ENCODE data around the gene ATP6V0E1. TPM values are rescaled to one million over a fixed set of nuclear protein-coding genes. Genes with fewer than 3 reads are reported as not detected.
A peak's percentile ranks its signal among the peaks of the same experiment; 100 is the strongest.

The ATP6V0E1 gene
- polyA plus RNA-seq, 1 donor from 2014 or later, result 53.0 TPM

DNA sequence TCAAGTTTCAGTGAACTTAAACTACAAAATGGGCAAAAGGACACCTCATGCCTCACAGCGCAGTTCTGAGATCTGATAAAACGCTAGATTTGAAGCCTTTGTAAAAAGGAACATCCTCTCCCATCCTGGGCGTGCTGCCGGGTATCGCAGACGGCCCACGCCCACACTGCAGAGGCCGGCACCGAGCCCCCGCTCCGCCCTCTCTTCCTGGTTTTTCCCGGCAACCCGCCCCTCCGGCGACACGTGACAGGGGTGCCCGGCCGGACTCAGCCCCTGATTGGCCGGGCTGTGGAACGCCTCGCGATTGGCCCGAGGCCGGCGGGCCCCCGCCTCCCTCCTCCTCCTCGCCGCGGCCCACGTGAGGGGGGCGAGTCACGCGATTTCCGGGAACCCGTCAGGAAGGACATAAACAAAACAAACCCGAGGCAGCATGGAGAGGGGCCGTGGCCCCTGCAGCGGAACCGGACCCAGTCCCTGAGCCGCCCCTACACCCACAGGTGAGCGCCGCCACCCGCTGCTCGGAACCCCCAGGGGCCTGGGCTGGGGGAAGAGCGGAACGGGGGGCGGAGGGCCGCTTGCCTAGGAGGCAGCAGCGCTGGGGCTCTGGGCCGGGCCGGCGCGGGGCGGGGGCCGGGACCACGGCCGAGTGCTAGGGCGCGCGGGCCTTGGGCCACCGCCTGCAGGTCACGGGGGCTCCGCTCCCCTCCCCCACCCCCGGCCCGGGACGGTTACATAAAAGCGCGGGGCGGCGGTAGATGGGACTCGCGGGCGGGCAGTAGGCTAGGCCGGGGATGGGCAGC is 72.6 kb downstream of the ATP6V0E1 start, which contains the start of gene CREBRF:
CREBRF (plus strand) TSS at position 370 of the 800 bp plus-strand sequence. CDS start 24,424 bp downstream, outside the sequence.
- Histone ChIP-seq H3K4me3 (ENCODE audit: low read length) (peak within 1 kb of the TSS; percentile 75), H4K20me1 (ENCODE audit: insufficient read depth) (no peaks in the 10 kb centered on the region), H3K27me3 (ENCODE audit: insufficient read depth, low read depth, low read length) (no peaks in the 10 kb centered on the region), H3K27ac (ENCODE audit: low read length) (peak within 1 kb of the TSS; percentile 79), H3K9me3 (ENCODE audit: low read length) (no peaks in the 10 kb centered on the region), H3K79me2 (replicated peaks; ENCODE audit: insufficient read depth, low read length) (peaks cover 18% of the 10 kb centered on the region), H3F3A (ENCODE audit: insufficient read depth, low read length, poor library complexity, severe bottlenecking) (peaks cover 4% of the 10 kb centered on the region), H3K9ac (ENCODE audit: low read length) (peak within 1 kb of the TSS; percentile 78), H2AFZ (ENCODE audit: low read depth, low read length) (peak within 1 kb of the TSS; percentile 90), H3K36me3 (ENCODE audit: insufficient read depth, low read length) (no peaks in the 10 kb centered on the region), H3K9me2 (ENCODE audit: insufficient read depth, low read length) (no peaks in the 10 kb centered on the region), H3K4me2 (ENCODE audit: low read length) (peak within 1 kb of the TSS; percentile 65)
- peak; percentile 88 for TF ChIP-seq MXI1 (conservative IDR thresholded peaks at IDR 0.05; ENCODE audit: poor library complexity, severe bottlenecking)
- TF ChIP-seq, protein P1, sequence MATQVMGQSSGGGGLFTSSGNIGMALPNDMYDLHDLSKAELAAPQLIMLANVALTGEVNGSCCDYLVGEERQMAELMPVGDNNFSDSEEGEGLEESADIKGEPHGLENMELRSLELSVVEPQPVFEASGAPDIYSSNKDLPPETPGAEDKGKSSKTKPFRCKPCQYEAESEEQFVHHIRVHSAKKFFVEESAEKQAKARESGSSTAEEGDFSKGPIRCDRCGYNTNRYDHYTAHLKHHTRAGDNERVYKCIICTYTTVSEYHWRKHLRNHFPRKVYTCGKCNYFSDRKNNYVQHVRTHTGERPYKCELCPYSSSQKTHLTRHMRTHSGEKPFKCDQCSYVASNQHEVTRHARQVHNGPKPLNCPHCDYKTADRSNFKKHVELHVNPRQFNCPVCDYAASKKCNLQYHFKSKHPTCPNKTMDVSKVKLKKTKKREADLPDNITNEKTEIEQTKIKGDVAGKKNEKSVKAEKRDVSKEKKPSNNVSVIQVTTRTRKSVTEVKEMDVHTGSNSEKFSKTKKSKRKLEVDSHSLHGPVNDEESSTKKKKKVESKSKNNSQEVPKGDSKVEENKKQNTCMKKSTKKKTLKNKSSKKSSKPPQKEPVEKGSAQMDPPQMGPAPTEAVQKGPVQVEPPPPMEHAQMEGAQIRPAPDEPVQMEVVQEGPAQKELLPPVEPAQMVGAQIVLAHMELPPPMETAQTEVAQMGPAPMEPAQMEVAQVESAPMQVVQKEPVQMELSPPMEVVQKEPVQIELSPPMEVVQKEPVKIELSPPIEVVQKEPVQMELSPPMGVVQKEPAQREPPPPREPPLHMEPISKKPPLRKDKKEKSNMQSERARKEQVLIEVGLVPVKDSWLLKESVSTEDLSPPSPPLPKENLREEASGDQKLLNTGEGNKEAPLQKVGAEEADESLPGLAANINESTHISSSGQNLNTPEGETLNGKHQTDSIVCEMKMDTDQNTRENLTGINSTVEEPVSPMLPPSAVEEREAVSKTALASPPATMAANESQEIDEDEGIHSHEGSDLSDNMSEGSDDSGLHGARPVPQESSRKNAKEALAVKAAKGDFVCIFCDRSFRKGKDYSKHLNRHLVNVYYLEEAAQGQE (IDR thresholded peaks at IDR 0.05; ENCODE audit: borderline replicate concordance), result no peak
- TF ChIP-seq POLR2AphosphoS5 (IDR thresholded peaks at IDR 0.05), result peak; percentile 78
- TF ChIP-seq EP300 (conservative IDR thresholded peaks at IDR 0.05; ENCODE audit: poor library complexity, severe bottlenecking), result peak; percentile 27
- TF ChIP-seq SMC3 (conservative IDR thresholded peaks at IDR 0.05; ENCODE audit: poor library complexity), result no peak
- TF ChIP-seq TAF1 (IDR thresholded peaks at IDR 0.05; ENCODE audit: low read depth), result peak; percentile 51

DNA sequence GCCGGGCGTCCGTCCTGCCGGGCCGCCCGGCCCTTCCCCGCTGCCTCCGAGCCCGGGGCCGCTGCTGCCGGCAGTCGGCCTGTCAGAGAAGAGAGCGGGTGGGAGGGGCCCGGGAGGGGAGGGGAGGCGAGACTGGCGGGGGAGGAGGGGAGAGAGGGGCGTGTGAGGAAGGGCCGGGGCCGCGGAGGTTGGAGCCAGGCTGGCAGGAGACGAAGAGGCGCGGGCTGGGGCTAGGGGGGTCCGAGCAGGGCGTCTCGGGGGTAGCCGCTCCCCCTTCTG is 73.2 kb downstream of the ATP6V0E1 start:
- Histone ChIP-seq H3F3A (ENCODE audit: insufficient read depth, low read length, poor library complexity, severe bottlenecking) (peaks cover 4% of the 10 kb centered on the region), H3K9me2 (ENCODE audit: insufficient read depth, low read length) (no peaks in the 10 kb centered on the region), H3K4me2 (ENCODE audit: low read length) (no peak overlapping the region), H3K9ac (ENCODE audit: low read length) (peak overlapping the region; percentile 78), H4K20me1 (ENCODE audit: insufficient read depth) (no peaks in the 10 kb centered on the region), H3K4me3 (ENCODE audit: low read length) (peak overlapping the region; percentile 75), H3K79me2 (replicated peaks; ENCODE audit: insufficient read depth, low read length) (peaks cover 24% of the 10 kb centered on the region), H3K27me3 (ENCODE audit: insufficient read depth, low read depth, low read length) (no peaks in the 10 kb centered on the region), H3K9me3 (ENCODE audit: low read length) (no peaks in the 10 kb centered on the region), H3K27ac (ENCODE audit: low read length) (peak overlapping the region; percentile 79), H2AFZ (ENCODE audit: low read depth, low read length) (peak overlapping the region; percentile 49), H3K36me3 (ENCODE audit: insufficient read depth, low read length) (no peaks in the 10 kb centered on the region)
- TF ChIP-seq, protein P1 (IDR thresholded peaks at IDR 0.05; ENCODE audit: borderline replicate concordance), result no peak
